ENCODE results near the gene SLC4A4.

SLC4A4 gene

DNA sequence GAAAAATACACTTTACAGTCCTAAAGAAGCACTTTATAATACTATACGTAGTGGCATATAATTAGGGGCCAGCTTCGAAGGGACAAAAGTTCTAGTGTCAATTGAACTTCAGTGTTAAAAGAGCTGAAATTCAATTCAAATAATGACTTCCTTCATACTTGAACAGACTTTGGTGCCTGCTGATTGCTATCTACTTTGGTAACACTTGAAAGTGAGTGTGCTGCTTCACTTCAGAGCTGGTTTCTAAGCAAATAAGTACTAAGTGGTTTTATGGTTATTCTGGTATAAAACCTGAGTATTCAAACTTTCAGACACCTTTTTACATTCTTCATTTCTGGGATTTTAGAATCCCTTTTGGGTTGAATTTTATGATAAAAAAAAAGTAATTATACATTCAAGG lies 107.0 kb downstream of the SLC4A4 start:
- no peak for DNase-seq (ENCODE audit: low spot score)
- H3K27me3 ChIP-seq (ENCODE audit: control insufficient read depth in 3 of 3, insufficient read depth in 3 of 3, low read depth in 1 of 3, low read length in 3 of 3): no peaks in the 10 kb centered on the region
- no peak overlapping the region for H3K23ac ChIP-seq (ENCODE audit: low read depth, low read length, poor library complexity)
- no peak overlapping the region for H2BK120ac ChIP-seq (ENCODE audit: low read depth, low read length)
- no CpG with 5 or more reads among the region's 2 CpGs for WGBS, 2 donors (ENCODE audit: extremely low coverage in 2 of 2, insufficient read length in 2 of 2, insufficient replicate concordance in 1 of 2)
- H3K4me2 ChIP-seq (ENCODE audit: insufficient read depth, low read length, poor library complexity, severe bottlenecking): no peak overlapping the region
- no peak overlapping the region for H2BK15ac ChIP-seq (ENCODE audit: low read length)
- no peak overlapping the region for H2BK5ac ChIP-seq (ENCODE audit: low read length)
- H2BK12ac ChIP-seq (ENCODE audit: low read length): no peak overlapping the region
- no peak overlapping the region for H4K91ac ChIP-seq (ENCODE audit: low read depth, low read length, poor library complexity)
- no peaks in the 10 kb centered on the region for H3K9me3 ChIP-seq (replicated peaks in 1 of 2; ENCODE audit: control insufficient read depth in 2 of 2, insufficient read depth in 1 of 2, low read depth in 1 of 2, low read length in 2 of 2)
- no peaks in the 10 kb centered on the region for H3K36me3 ChIP-seq (replicated peaks in 1 of 2; ENCODE audit: control insufficient read depth in 2 of 2, insufficient read depth in 2 of 2, low read length in 2 of 2)
- no peak overlapping the region for H2AK5ac ChIP-seq (ENCODE audit: low read depth, low read length)
- H2AFZ ChIP-seq (ENCODE audit: low read length): no peak overlapping the region
- no peaks in the 10 kb centered on the region for H3K79me1 ChIP-seq (ENCODE audit: low read depth, low read length)
- H3K14ac ChIP-seq (ENCODE audit: low read length): no peak overlapping the region
- no peak overlapping the region for H3K27ac ChIP-seq (replicated peaks; ENCODE audit: low read length)
- no peak overlapping the region for H4K8ac ChIP-seq (ENCODE audit: low read depth, low read length)
- H3K4ac ChIP-seq (ENCODE audit: low read length): no peak overlapping the region
- H3K4me3 ChIP-seq (ENCODE audit: low read length in 2 of 2): no peak overlapping the region
- no peak overlapping the region for H3K9ac ChIP-seq (ENCODE audit: low read depth, low read length, poor library complexity)
- H3K4me1 ChIP-seq (ENCODE audit: control insufficient read depth in 2 of 2, insufficient read depth in 1 of 2, low read depth in 1 of 2, low read length in 2 of 2): peaks cover 2 to 3% of the 10 kb centered on the region in 2 donors
- H3K18ac ChIP-seq (ENCODE audit: low read length): no peak overlapping the region

DNA sequence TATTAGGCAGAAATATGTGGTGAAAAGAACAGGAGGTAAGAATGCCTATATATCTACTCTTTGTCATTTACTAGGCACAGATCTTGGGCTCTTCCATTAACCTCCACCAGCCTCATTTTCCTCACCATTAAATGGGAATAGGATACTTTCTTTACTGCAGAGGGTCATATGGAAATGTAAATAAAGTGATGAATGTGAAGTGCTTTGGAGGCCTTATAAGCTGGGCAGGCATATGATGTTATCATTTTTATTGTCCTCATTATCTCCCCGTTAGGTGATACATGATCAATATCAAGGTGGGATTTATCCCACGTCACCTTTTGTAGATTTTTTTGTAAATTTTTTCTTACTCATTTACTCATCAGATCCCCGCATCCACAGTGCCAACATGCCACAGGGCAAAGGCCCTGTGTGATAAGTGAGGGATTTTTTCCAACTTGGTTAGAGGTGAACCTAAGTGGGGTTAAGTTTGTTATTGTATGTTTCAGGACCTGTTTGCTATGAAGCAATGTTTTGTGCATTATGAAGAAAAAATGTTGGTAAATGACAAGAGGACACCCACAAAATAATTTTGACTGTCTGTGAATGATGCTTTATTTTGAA lies 107.8 kb downstream of the SLC4A4 start:
- H3K23ac ChIP-seq (ENCODE audit: low read depth, low read length, poor library complexity): no peak overlapping the region
- H2BK12ac ChIP-seq (ENCODE audit: low read length): no peak overlapping the region
- DNase-seq (ENCODE audit: low spot score): no peak
- no peak overlapping the region for H3K4ac ChIP-seq (ENCODE audit: low read length)
- H3K18ac ChIP-seq (ENCODE audit: low read length): no peak overlapping the region
- no peak overlapping the region for H2BK15ac ChIP-seq (ENCODE audit: low read length)
- no peak overlapping the region for H2BK5ac ChIP-seq (ENCODE audit: low read length)
- H3K4me3 ChIP-seq (ENCODE audit: low read length in 2 of 2): no peak overlapping the region
- H3K4me1 ChIP-seq (ENCODE audit: control insufficient read depth in 2 of 2, insufficient read depth in 1 of 2, low read depth in 1 of 2, low read length in 2 of 2): peaks cover 2 to 3% of the 10 kb centered on the region in 2 donors
- H3K4me2 ChIP-seq (ENCODE audit: insufficient read depth, low read length, poor library complexity, severe bottlenecking): no peak overlapping the region
- no peaks in the 10 kb centered on the region for H3K79me1 ChIP-seq (ENCODE audit: low read depth, low read length)
- no peak overlapping the region for H3K27ac ChIP-seq (replicated peaks; ENCODE audit: low read length)
- no peak overlapping the region for H2BK120ac ChIP-seq (ENCODE audit: low read depth, low read length)
- H3K36me3 ChIP-seq (replicated peaks in 1 of 2; ENCODE audit: control insufficient read depth in 2 of 2, insufficient read depth in 2 of 2, low read length in 2 of 2): no peaks in the 10 kb centered on the region
- no peak overlapping the region for H2AFZ ChIP-seq (ENCODE audit: low read length)
- no peak overlapping the region for H4K91ac ChIP-seq (ENCODE audit: low read depth, low read length, poor library complexity)
- no peak overlapping the region for H3K14ac ChIP-seq (ENCODE audit: low read length)
- H4K8ac ChIP-seq (ENCODE audit: low read depth, low read length): no peak overlapping the region
- H3K27me3 ChIP-seq (ENCODE audit: control insufficient read depth in 3 of 3, insufficient read depth in 3 of 3, low read depth in 1 of 3, low read length in 3 of 3): no peaks in the 10 kb centered on the region
- no peak overlapping the region for H3K9ac ChIP-seq (ENCODE audit: low read depth, low read length, poor library complexity)
- no peaks in the 10 kb centered on the region for H3K9me3 ChIP-seq (replicated peaks in 1 of 2; ENCODE audit: control insufficient read depth in 2 of 2, insufficient read depth in 1 of 2, low read depth in 1 of 2, low read length in 2 of 2)
- H2AK5ac ChIP-seq (ENCODE audit: low read depth, low read length): no peak overlapping the region
- no CpG with 5 or more reads among the region's 3 CpGs for WGBS, 2 donors (ENCODE audit: extremely low coverage in 2 of 2, insufficient read length in 2 of 2, insufficient replicate concordance in 1 of 2)

DNA sequence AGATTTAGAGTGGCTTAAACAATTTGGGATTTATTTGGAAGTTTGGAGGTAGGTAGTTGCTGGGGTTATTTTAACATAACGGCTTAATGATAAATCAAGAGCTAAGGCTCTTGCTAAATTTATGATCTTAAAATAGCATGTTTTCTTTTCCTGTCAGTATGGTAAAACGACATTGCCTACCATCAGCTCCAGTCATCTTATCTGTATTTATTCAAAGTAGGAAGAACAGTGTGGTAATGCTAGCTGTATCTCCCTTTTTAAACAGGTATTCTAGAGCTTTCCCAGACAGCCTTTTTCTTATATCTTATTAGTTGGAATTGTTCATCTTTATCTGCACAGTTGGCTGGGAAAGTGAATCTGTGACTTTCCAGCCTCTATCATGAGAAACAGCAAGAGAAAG lies 110.2 kb downstream of the SLC4A4 start:
- H3K23ac ChIP-seq (ENCODE audit: low read depth, low read length, poor library complexity): no peak overlapping the region
- WGBS, 2 donors (ENCODE audit: extremely low coverage in 2 of 2, insufficient read length in 2 of 2, insufficient replicate concordance in 1 of 2): no CpG with 5 or more reads among the region's 2 CpGs

DNA sequence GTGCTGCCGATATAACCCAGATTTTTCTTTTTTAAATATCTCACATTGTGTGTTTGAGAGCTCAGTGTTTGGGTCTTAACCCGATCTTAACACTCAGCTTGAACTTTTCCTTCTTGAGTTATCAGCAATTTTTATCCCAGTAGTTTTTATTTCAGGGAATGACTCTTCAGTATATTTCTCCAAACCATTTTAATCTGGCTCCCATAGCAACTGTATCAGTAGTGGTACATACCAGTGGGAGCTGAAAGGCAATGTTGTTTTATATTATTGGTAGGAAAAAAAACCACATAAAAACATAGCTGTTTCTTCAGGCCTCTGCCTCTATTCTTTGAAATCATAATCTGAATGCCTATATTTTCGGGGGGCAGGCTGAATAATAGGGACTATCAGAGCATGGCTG lies 111.1 kb downstream of the SLC4A4 start:
- no peak overlapping the region for H3K27ac ChIP-seq (replicated peaks; ENCODE audit: low read length)
- no peak overlapping the region for H3K4me2 ChIP-seq (ENCODE audit: insufficient read depth, low read length, poor library complexity, severe bottlenecking)
- no peak overlapping the region for H3K14ac ChIP-seq (ENCODE audit: low read length)
- no peak overlapping the region for H3K4ac ChIP-seq (ENCODE audit: low read length)
- no peak overlapping the region for H2BK12ac ChIP-seq (ENCODE audit: low read length)
- no peak overlapping the region for H3K18ac ChIP-seq (ENCODE audit: low read length)
- H4K8ac ChIP-seq (ENCODE audit: low read depth, low read length): no peak overlapping the region
- H4K91ac ChIP-seq (ENCODE audit: low read depth, low read length, poor library complexity): no peak overlapping the region
- H3K79me1 ChIP-seq (ENCODE audit: low read depth, low read length): no peaks in the 10 kb centered on the region
- no peak overlapping the region for H2AFZ ChIP-seq (ENCODE audit: low read length)
- H3K9me3 ChIP-seq (replicated peaks in 1 of 2; ENCODE audit: control insufficient read depth in 2 of 2, insufficient read depth in 1 of 2, low read depth in 1 of 2, low read length in 2 of 2): no peaks in the 10 kb centered on the region
- no peak overlapping the region for H2BK15ac ChIP-seq (ENCODE audit: low read length)
- DNase-seq (ENCODE audit: low spot score): no peak
- H3K27me3 ChIP-seq (ENCODE audit: control insufficient read depth in 3 of 3, insufficient read depth in 3 of 3, low read depth in 1 of 3, low read length in 3 of 3): no peaks in the 10 kb centered on the region
- H2BK5ac ChIP-seq (ENCODE audit: low read length): no peak overlapping the region
- H2BK120ac ChIP-seq (ENCODE audit: low read depth, low read length): no peak overlapping the region
- WGBS, 2 donors (ENCODE audit: extremely low coverage in 2 of 2, insufficient read length in 2 of 2, insufficient replicate concordance in 1 of 2): no CpG with 5 or more reads among the region's 3 CpGs
- H3K4me3 ChIP-seq (ENCODE audit: low read length in 2 of 2): no peak overlapping the region
- no peaks in the 10 kb centered on the region for H3K36me3 ChIP-seq (replicated peaks in 1 of 2; ENCODE audit: control insufficient read depth in 2 of 2, insufficient read depth in 2 of 2, low read length in 2 of 2)
- H2AK5ac ChIP-seq (ENCODE audit: low read depth, low read length): no peak overlapping the region
- no peak overlapping the region for H3K9ac ChIP-seq (ENCODE audit: low read depth, low read length, poor library complexity)
- peaks cover 0 to 3% of the 10 kb centered on the region in 2 donors for H3K4me1 ChIP-seq (ENCODE audit: control insufficient read depth in 2 of 2, insufficient read depth in 1 of 2, low read depth in 1 of 2, low read length in 2 of 2)
- H3K23ac ChIP-seq (ENCODE audit: low read depth, low read length, poor library complexity): no peak overlapping the region

More for the DNA sequence above, 110.2 kb downstream of the SLC4A4 start:
- H3K18ac ChIP-seq (ENCODE audit: low read length): no peak overlapping the region
- no peak overlapping the region for H2BK15ac ChIP-seq (ENCODE audit: low read length)
- no peak overlapping the region for H3K9ac ChIP-seq (ENCODE audit: low read depth, low read length, poor library complexity)
- no peak overlapping the region for H3K14ac ChIP-seq (ENCODE audit: low read length)
- H3K4me1 ChIP-seq (ENCODE audit: control insufficient read depth in 2 of 2, insufficient read depth in 1 of 2, low read depth in 1 of 2, low read length in 2 of 2): peaks cover 0 to 3% of the 10 kb centered on the region in 2 donors
- H3K27ac ChIP-seq (replicated peaks; ENCODE audit: low read length): no peak overlapping the region
- no peak overlapping the region for H3K4me3 ChIP-seq (ENCODE audit: low read length in 2 of 2)
- H4K91ac ChIP-seq (ENCODE audit: low read depth, low read length, poor library complexity): no peak overlapping the region
- DNase-seq (ENCODE audit: low spot score): no peak
- H4K8ac ChIP-seq (ENCODE audit: low read depth, low read length): no peak overlapping the region
- H3K27me3 ChIP-seq (ENCODE audit: control insufficient read depth in 3 of 3, insufficient read depth in 3 of 3, low read depth in 1 of 3, low read length in 3 of 3): no peaks in the 10 kb centered on the region
- no peak overlapping the region for H2BK120ac ChIP-seq (ENCODE audit: low read depth, low read length)
- no peaks in the 10 kb centered on the region for H3K79me1 ChIP-seq (ENCODE audit: low read depth, low read length)
- H3K36me3 ChIP-seq (replicated peaks in 1 of 2; ENCODE audit: control insufficient read depth in 2 of 2, insufficient read depth in 2 of 2, low read length in 2 of 2): no peaks in the 10 kb centered on the region
- H2BK5ac ChIP-seq (ENCODE audit: low read length): no peak overlapping the region
- no peak overlapping the region for H2AFZ ChIP-seq (ENCODE audit: low read length)
- no peaks in the 10 kb centered on the region for H3K9me3 ChIP-seq (replicated peaks in 1 of 2; ENCODE audit: control insufficient read depth in 2 of 2, insufficient read depth in 1 of 2, low read depth in 1 of 2, low read length in 2 of 2)
- H3K4me2 ChIP-seq (ENCODE audit: insufficient read depth, low read length, poor library complexity, severe bottlenecking): no peak overlapping the region
- no peak overlapping the region for H2AK5ac ChIP-seq (ENCODE audit: low read depth, low read length)
- H3K4ac ChIP-seq (ENCODE audit: low read length): no peak overlapping the region
- H2BK12ac ChIP-seq (ENCODE audit: low read length): no peak overlapping the region

All from neuronal stem cell (in vitro differentiated cells).